Activated T-helper 2 cell treated with anti-CD3 and anti-CD28 coated beads, Interferon-gamma antibody, Interleukin-2, Interleukin-4, amounts not matched to agents 10 μg/mL and 5 μg/mL and 100 μg/mL, durations not matched to agents 14 hours and 24 hours and 36 hours (primary cell): ENCODE measurements around the gene EXOSC7. TPM values are rescaled to one million over a fixed set of nuclear protein-coding genes. Genes with fewer than 3 reads are reported as not detected.
"Not testable (repeated sequence)": the region's sequence is repeated elsewhere in the genome, so short reads cannot be mapped to it uniquely, and the experiment has no call there.

Experiments used
- DNase-seq: peaks from one replicate; pipeline ENCODE4 v3.0.0; 2021; ENCODE audit warnings: low spot score
- H3K27ac Mint-ChIP-seq: one replicate; pipeline ENCODE4 v1.8.0; 2021; ENCODE audit warnings: mixed read lengths
- H3K27me3 Mint-ChIP-seq: one replicate; pipeline ENCODE4 v1.8.0; 2021; ENCODE audit warnings: low read depth, mixed read lengths
- H3K36me3 Mint-ChIP-seq: one replicate; pipeline ENCODE4 v1.8.0; 2021; ENCODE audit warnings: low read depth, mixed read lengths
- H3K4me1 Mint-ChIP-seq: one replicate; pipeline ENCODE4 v1.8.0; 2021; ENCODE audit warnings: low read depth, mixed read lengths
- H3K4me3 Mint-ChIP-seq: one replicate; pipeline ENCODE4 v1.8.0; 2021; ENCODE audit warnings: low read depth, mild to moderate bottlenecking, moderate library complexity, mixed read lengths
- H3K9me3 Mint-ChIP-seq: one replicate; pipeline ENCODE4 v1.8.0; 2021; ENCODE audit warnings: mixed read lengths
- intact Hi-C: fragments of 100-400 bp; cut with micrococcal nuclease; formaldehyde crosslinking; loops from one replicate; pipeline ENCODE4 v1.15.1; 2023
- total RNA-seq: library from RNA; stranded (reverse); gene quantifications from 2 replicates; pipeline ENCODE4 v1.2.3, GENCODE V29; 2022

EXOSC7 gene
- 83.0 and 86.5 TPM in 2 replicates for total RNA-seq

- H3K27ac Mint-ChIP-seq, result peak within 1 kb of the TSS; percentile 89
- DNase-seq, result peak; percentile 81
- no peaks in the 10 kb centered on the region for H3K27me3 Mint-ChIP-seq
- H3K4me3 Mint-ChIP-seq, result peak within 1 kb of the TSS; percentile 94
- intact Hi-C loops, result loop anchor here (5.0 kb wide), 3 partner anchors 214 to 639 kb away; partner anchors contain the start of genes KIAA1143, KIF15 and TCAIM
- peaks cover 48% of the 10 kb centered on the region for H3K4me1 Mint-ChIP-seq
- H3K36me3 Mint-ChIP-seq, result peaks cover 17% of the 10 kb centered on the region
- H3K9me3 Mint-ChIP-seq, result no peaks in the 10 kb centered on the region
These were observed at the start of gene EXOSC7, which contains the start of gene ZDHHC3 for GRCh38 chr3:44976002-44976815. Gene EXOSC7 (plus strand): TSS chr3:44976244. CDS start chr3:44976278, 34 bp downstream. Gene ZDHHC3 (minus strand): TSS chr3:44976174. CDS start chr3:44959436, 16,738 bp downstream.

- no peak overlapping the region for H3K4me3 Mint-ChIP-seq
- no peak overlapping the region for H3K27ac Mint-ChIP-seq
- no peaks in the 10 kb centered on the region for H3K9me3 Mint-ChIP-seq
- DNase-seq, result no peak
- no peaks in the 10 kb centered on the region for H3K4me1 Mint-ChIP-seq
- peaks cover 22% of the 10 kb centered on the region for H3K36me3 Mint-ChIP-seq
- intact Hi-C loops, result no loop called here
- no peaks in the 10 kb centered on the region for H3K27me3 Mint-ChIP-seq
These were observed 49.1 kb upstream of the EXOSC7 start for GRCh38 chr3:44926921-44927320.

GRCh38 chr3:44927371-44927770 is 48.7 kb upstream of the EXOSC7 start:
- intact Hi-C loops, result no loop called here

GRCh38 chr3:44929782-44930181 is 46.3 kb upstream of the EXOSC7 start:
- Mint-ChIP-seq H3K9me3 (no peaks in the 10 kb centered on the region), H3K4me1 (peaks cover 6% of the 10 kb centered on the region), H3K27me3 (no peaks in the 10 kb centered on the region), H3K4me3 (no peak overlapping the region), H3K36me3 (peaks cover 38% of the 10 kb centered on the region), H3K27ac (no peak overlapping the region)
- intact Hi-C loops, result no loop called here
- DNase-seq, result no peak

More at GRCh38 chr3:44927371-44927770, 48.7 kb upstream of the EXOSC7 start:
- Mint-ChIP-seq H3K9me3 (no peaks in the 10 kb centered on the region), H3K27me3 (no peaks in the 10 kb centered on the region), H3K27ac (no peak overlapping the region), H3K4me1 (no peaks in the 10 kb centered on the region), H3K4me3 (no peak overlapping the region), H3K36me3 (peaks cover 25% of the 10 kb centered on the region)
- no peak for DNase-seq

GRCh38 chr3:44930911-44931310 is 45.1 kb upstream of the EXOSC7 start:
- intact Hi-C loops, result no loop called here
- H3K9me3 Mint-ChIP-seq, result no peaks in the 10 kb centered on the region
- no peaks in the 10 kb centered on the region for H3K27me3 Mint-ChIP-seq
- peaks cover 36% of the 10 kb centered on the region for H3K36me3 Mint-ChIP-seq
- H3K4me1 Mint-ChIP-seq, result peaks cover 10% of the 10 kb centered on the region
- no peak overlapping the region for H3K4me3 Mint-ChIP-seq
- H3K27ac Mint-ChIP-seq, result no peak overlapping the region
- no peak for DNase-seq

- Mint-ChIP-seq H3K27me3 (no peaks in the 10 kb centered on the region), H3K27ac (no peak overlapping the region), H3K4me3 (no peak overlapping the region), H3K9me3 (no peaks in the 10 kb centered on the region), H3K36me3 (peaks cover 37% of the 10 kb centered on the region), H3K4me1 (peaks cover 16% of the 10 kb centered on the region)
- DNase-seq, result no peak
- intact Hi-C loops, result no loop called here
These were observed 44.3 kb upstream of the EXOSC7 start for GRCh38 chr3:44931791-44932190.

GRCh38 chr3:44932271-44932670 is 43.8 kb upstream of the EXOSC7 start:
- intact Hi-C loops, result no loop called here
- Mint-ChIP-seq H3K27ac (no peak overlapping the region), H3K9me3 (no peaks in the 10 kb centered on the region), H3K27me3 (no peaks in the 10 kb centered on the region), H3K36me3 (peaks cover 33% of the 10 kb centered on the region), H3K4me1 (peaks cover 16% of the 10 kb centered on the region), H3K4me3 (no peak overlapping the region)
- no peak for DNase-seq

GRCh38 chr3:44932986-44933944 is 42.8 kb upstream of the EXOSC7 start:
- Mint-ChIP-seq H3K27ac (no peak overlapping the region), H3K4me1 (peaks cover 16% of the 10 kb centered on the region), H3K4me3 (no peak overlapping the region), H3K9me3 (no peaks in the 10 kb centered on the region), H3K27me3 (no peaks in the 10 kb centered on the region), H3K36me3 (peaks cover 37% of the 10 kb centered on the region)
- intact Hi-C loops, result no loop called here
- no peak for DNase-seq

GRCh38 chr3:44939581-44940036 is 36.4 kb upstream of the EXOSC7 start:
- intact Hi-C loops, result no loop called here
- Mint-ChIP-seq H3K9me3 (no peaks in the 10 kb centered on the region), H3K36me3 (peaks cover 41% of the 10 kb centered on the region), H3K4me1 (peaks cover 10% of the 10 kb centered on the region), H3K4me3 (no peak overlapping the region), H3K27ac (no peak overlapping the region), H3K27me3 (no peaks in the 10 kb centered on the region)
- no peak for DNase-seq

GRCh38 chr3:44942202-44942921 is 33.7 kb upstream of the EXOSC7 start:
- no peak overlapping the region for H3K4me3 Mint-ChIP-seq
- no peak for DNase-seq
- no peaks in the 10 kb centered on the region for H3K9me3 Mint-ChIP-seq
- intact Hi-C loops, result no loop called here
- peaks cover 3% of the 10 kb centered on the region for H3K4me1 Mint-ChIP-seq
- no peak overlapping the region for H3K27ac Mint-ChIP-seq
- H3K27me3 Mint-ChIP-seq, result no peaks in the 10 kb centered on the region
- peaks cover 36% of the 10 kb centered on the region for H3K36me3 Mint-ChIP-seq

GRCh38 chr3:44948239-44948638 is 27.8 kb upstream of the EXOSC7 start:
- no peaks in the 10 kb centered on the region for H3K27me3 Mint-ChIP-seq
- no peak overlapping the region for H3K4me3 Mint-ChIP-seq
- no peaks in the 10 kb centered on the region for H3K9me3 Mint-ChIP-seq
- H3K36me3 Mint-ChIP-seq, result peaks cover 12% of the 10 kb centered on the region
- peaks cover 3% of the 10 kb centered on the region for H3K4me1 Mint-ChIP-seq
- no peak for DNase-seq
- intact Hi-C loops, result no loop called here
- no peak overlapping the region for H3K27ac Mint-ChIP-seq

GRCh38 chr3:44949770-44950169 is 26.3 kb upstream of the EXOSC7 start:
- intact Hi-C loops, H3K4me1 Mint-ChIP-seq, H3K27ac Mint-ChIP-seq, H3K9me3 Mint-ChIP-seq, H3K4me3 Mint-ChIP-seq, DNase-seq, H3K27me3 Mint-ChIP-seq, H3K36me3 Mint-ChIP-seq: not testable (repeated sequence)
